ENCODE results near the gene RGS17.
"Not testable (repeated sequence)": the region's sequence is repeated elsewhere in the genome, so short reads cannot be mapped to it uniquely, and the experiment has no call there.

Gene RGS17

DNA sequence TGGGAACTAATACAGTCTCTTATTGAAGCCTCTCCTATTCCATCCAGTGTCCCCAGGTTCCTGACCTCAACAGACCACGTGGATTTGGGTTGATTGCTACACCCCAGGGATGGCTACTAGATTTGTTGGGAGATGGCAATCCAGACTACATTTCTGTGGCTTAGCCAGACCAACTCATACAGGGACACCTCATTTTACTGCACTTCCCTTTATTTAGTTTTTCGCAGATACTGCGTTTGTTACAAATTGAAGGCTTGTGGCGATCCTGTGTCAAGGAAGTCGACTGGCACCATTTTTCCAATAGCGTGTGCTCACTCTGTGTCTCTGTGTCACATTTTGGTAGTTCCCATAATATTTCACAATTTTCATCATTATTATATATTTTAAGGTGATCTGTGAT lies 118.2 kb downstream of the RGS17 start:
- no peak for DNase-seq (ENCODE audit: low spot score)
- TF ChIP-seq, protein P1, sequence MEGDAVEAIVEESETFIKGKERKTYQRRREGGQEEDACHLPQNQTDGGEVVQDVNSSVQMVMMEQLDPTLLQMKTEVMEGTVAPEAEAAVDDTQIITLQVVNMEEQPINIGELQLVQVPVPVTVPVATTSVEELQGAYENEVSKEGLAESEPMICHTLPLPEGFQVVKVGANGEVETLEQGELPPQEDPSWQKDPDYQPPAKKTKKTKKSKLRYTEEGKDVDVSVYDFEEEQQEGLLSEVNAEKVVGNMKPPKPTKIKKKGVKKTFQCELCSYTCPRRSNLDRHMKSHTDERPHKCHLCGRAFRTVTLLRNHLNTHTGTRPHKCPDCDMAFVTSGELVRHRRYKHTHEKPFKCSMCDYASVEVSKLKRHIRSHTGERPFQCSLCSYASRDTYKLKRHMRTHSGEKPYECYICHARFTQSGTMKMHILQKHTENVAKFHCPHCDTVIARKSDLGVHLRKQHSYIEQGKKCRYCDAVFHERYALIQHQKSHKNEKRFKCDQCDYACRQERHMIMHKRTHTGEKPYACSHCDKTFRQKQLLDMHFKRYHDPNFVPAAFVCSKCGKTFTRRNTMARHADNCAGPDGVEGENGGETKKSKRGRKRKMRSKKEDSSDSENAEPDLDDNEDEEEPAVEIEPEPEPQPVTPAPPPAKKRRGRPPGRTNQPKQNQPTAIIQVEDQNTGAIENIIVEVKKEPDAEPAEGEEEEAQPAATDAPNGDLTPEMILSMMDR (IDR thresholded peaks at IDR 0.05; ENCODE audit: borderline replicate concordance, control extremely low read depth, extremely low read depth, insufficient read depth, missing control alignments) = no peak
- in situ Hi-C loops (cut with MboI; ENCODE audit: low sequenced_read_pairs, unreplicated experiment) = no loop called here

DNA sequence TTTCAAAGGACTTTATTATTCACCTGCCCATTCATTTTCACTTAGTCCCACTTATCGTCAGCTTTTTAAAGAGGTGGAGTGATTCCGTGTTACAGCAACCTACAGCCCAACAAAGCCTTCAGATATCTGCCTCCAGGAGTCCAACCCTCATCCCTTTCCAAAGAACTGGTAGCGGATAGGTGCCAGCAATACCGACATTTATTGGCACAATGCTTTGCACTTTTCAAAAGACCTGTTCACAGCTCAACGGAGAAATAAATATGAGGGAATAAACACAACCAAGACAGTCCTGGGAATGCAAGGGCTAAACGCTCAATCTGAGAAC lies 127.8 kb downstream of the RGS17 start:
- TF ChIP-seq, protein P1 (IDR thresholded peaks at IDR 0.05; ENCODE audit: borderline replicate concordance, control extremely low read depth, extremely low read depth, insufficient read depth, missing control alignments) = no peak
- no peak for DNase-seq (ENCODE audit: low spot score)
- in situ Hi-C loops (cut with MboI; ENCODE audit: low sequenced_read_pairs, unreplicated experiment) = no loop called here

DNA sequence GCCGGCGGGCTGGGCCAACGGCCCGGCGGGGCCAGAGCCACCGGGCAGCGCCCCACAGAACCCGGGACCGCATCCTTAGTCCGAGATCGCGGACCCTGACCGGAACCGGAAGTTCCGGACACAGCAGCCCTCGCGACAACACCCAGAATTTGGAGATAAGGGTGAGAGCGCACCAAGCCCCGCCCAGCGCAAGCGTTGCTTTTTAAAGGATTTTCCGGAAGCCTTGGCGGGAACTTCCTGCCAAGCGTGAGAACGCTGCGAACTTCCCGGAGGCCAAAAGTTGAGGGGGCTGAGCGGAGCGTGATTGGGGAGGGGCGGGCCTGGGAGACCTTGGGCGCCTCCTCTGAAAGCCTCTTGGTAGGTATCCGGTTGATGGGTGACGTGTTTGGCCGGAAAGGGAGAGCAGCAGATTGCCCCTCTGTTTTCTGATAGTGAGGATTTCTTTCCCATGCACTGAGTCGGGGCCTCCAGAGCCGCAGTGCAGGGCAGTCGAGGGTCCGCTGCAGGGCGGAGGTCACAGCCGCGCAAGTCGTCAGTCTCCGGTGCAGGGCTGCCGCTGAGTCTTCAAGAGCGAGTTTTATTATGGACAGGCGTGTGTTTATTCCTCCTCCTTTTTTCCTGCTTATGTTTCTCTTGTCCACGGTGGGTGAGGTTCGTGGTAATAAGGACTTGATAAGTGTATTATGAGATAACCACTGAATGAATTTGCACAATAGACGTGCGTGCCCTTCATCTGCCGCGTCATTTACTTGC lies 128.3 kb downstream of the RGS17 start, which contains the start of gene MTRF1L:
Gene MTRF1L (minus strand): TSS at position 97 of the 753 bp plus-strand sequence. CDS start 24 bp downstream, at position 73.
- TF ChIP-seq, protein P1 (IDR thresholded peaks at IDR 0.05; ENCODE audit: borderline replicate concordance, control extremely low read depth, extremely low read depth, insufficient read depth, missing control alignments) = no peak
- in situ Hi-C loops (cut with MboI; ENCODE audit: low sequenced_read_pairs, unreplicated experiment) = no loop called here
- peak; percentile 93 for DNase-seq (ENCODE audit: low spot score)

DNA sequence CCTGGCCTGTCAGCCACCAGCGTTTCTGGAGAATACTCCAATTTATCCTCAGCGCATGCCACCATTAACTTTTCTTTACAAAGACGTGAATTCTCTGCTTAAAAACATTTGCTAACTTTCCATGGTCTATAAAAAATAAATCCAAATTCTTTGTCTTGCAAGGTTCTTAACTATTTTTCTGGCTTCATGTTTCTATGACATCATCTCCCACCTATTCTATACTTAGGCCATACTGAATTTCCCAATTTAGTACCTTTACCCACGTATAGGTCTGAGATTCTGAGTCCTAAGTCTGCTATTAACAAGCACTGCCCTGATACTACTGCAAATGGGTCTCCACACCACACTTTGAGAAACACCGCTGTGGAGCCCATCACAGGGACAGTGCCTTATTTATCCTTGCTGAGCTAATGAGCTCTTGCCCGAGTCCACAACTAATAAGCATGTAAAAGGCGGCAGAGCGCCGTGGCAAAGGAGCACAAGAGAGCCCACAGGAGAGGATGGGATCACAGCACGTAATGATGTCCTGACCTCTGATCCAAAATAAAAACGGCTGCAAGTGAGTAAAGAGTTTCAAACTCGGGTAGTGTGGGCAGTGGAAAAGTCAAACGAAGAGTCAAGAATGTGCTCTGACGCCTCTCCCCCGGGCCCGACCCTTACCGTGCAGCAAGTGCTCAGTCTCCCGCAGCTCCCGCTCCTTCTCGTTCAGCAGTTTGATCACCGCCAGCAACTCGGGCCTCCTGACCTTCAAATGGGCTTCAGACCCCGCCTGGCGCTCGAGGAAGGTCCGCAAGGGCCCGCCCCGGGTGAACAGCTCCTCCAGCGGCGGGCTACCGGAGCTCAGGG lies 129.1 kb downstream of the RGS17 start:
- peak; percentile 19 for DNase-seq (ENCODE audit: low spot score)
- TF ChIP-seq, protein P1 (IDR thresholded peaks at IDR 0.05; ENCODE audit: borderline replicate concordance, control extremely low read depth, extremely low read depth, insufficient read depth, missing control alignments) = no peak
- in situ Hi-C loops (cut with MboI; ENCODE audit: low sequenced_read_pairs, unreplicated experiment) = no loop called here

DNA sequence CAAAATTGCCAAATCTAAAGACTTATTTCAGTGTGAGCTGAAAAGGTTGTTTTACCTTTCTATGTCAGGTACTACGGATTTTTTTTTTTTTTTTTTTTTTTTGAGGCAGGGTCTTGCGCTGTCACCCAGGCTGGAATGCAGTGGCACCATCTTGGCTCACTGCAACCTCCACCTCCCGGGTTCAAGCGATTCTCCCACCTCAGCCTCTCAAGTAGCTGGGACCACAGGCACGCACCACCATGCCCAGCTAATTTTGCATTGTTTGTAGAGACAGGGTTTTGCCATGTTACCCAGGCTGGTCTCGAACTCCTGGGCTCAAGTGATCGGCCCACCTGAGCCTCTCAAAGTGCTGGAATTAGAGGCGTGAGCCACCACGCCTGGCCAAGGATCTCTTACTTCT lies 130.3 kb downstream of the RGS17 start:
- in situ Hi-C loops (cut with MboI; ENCODE audit: low sequenced_read_pairs, unreplicated experiment); DNase-seq (ENCODE audit: low spot score): not testable (repeated sequence)

DNA sequence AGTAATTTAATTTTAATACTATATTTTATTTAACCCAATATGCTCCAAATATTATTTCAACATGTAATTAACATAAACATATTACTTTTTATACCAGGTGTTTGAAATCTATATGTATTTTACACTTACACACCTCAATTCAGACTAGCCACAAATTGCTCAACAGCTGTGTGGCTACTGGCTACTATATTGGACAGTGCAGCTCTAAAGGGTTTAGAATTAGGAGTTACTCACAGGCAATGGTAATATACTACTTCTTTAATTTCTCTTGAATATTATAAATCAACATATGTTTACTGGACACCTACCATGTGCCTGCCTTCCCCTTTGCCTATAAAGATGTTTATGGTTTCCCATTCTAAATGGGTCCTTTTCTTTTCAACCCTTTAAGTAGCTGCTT lies 130.8 kb downstream of the RGS17 start:
- in situ Hi-C loops (cut with MboI; ENCODE audit: low sequenced_read_pairs, unreplicated experiment) = no loop called here
- TF ChIP-seq, protein P1 (IDR thresholded peaks at IDR 0.05; ENCODE audit: borderline replicate concordance, control extremely low read depth, extremely low read depth, insufficient read depth, missing control alignments) = no peak

DNA sequence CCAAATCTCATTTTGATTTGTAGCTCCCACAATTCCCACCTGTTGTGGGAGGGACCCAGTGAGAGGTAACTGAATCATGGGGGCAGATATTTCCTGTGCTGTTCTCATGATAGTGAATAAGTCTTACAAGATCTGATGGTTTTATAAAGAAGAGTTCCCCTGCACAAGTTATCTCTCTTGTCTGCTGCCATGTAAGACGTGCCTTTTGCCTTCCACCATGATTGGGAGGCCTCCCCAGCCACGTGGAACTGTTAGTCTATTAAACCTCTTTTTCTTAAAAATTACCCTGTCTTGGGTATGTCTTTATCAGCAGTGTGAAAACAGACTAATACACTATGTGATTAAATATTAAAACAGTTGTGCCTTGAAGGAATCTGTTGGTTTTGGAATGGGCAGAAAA lies 131.5 kb downstream of the RGS17 start:
- in situ Hi-C loops (cut with MboI; ENCODE audit: low sequenced_read_pairs, unreplicated experiment); DNase-seq (ENCODE audit: low spot score): not testable (repeated sequence)

More for the DNA sequence above, 130.8 kb downstream of the RGS17 start:
- no peak for DNase-seq (ENCODE audit: low spot score)
